Aorta (tissue), 5 donors: ENCODE results near the gene GAD1. TPM values are rescaled to one million over a fixed set of nuclear protein-coding genes. Genes with fewer than 3 reads are reported as not detected.

ENCODE experiments used
- ATAC-seq: fragments of 200-7000 bp; cut with Tn5 transposase; one replicate; pipeline ENCODE4 v1.9.1; 2022; ENCODE audit warnings: moderate library complexity; ENCODE audit not compliant: low FRiP score
- DNase-seq, 2 donors: peaks; one replicate each; pipeline ENCODE4 v3.0.0-alpha.2; 2020
- H3K27ac ChIP-seq, 2 donors: one replicate each; pipeline ENCODE4 v1.5.1; 2013; ENCODE audit warnings: low read length in 2 of 2, mild to moderate bottlenecking in 2 of 2, moderate library complexity in 2 of 2, control low read depth in 1 of 2, inconsistent platforms in 1 of 2, low read depth in 1 of 2
- H3K27me3 ChIP-seq, 2 donors: one replicate each; pipeline ENCODE4 v1.6.1; 2013; ENCODE audit warnings: control low read depth in 1 of 2, low read length in 1 of 2, mild to moderate bottlenecking in 1 of 2, moderate library complexity in 1 of 2; ENCODE audit not compliant: insufficient read depth in 2 of 2, control insufficient read depth in 1 of 2
- H3K36me3 ChIP-seq, 2 donors: one replicate each; pipeline ENCODE4 v1.6.1; 2013; ENCODE audit warnings: control low read depth in 1 of 2, low read length in 1 of 2, mild to moderate bottlenecking in 1 of 2; ENCODE audit not compliant: insufficient read depth in 2 of 2, control insufficient read depth in 1 of 2
- H3K4me1 ChIP-seq, 2 donors: one replicate each; pipeline ENCODE4 v1.6.1; 2013; ENCODE audit warnings: low read length in 2 of 2, control low read depth in 1 of 2, mild to moderate bottlenecking in 1 of 2, moderate library complexity in 1 of 2; ENCODE audit not compliant: insufficient read depth in 2 of 2, control insufficient read depth in 1 of 2
- H3K4me3 ChIP-seq, 2 donors: one replicate each; pipeline ENCODE4 v1.5.1; 2013; ENCODE audit warnings: low read length in 2 of 2, control low read depth in 1 of 2, mild to moderate bottlenecking in 1 of 2
- H3K9me3 ChIP-seq: one replicate; pipeline ENCODE4 v1.6.1; 2013; ENCODE audit warnings: mild to moderate bottlenecking, low read length; ENCODE audit not compliant: control insufficient read depth
- WGBS, 2 donors: extraction: QIAGEN DNeasy Blood & Tissue Kit; methylation state at CpG; one replicate each; pipeline ENCODE4 v1.1.7; 2013; 5-methylcytosine and 5-hydroxymethylcytosine counted together
- intact Hi-C, 2 donors: fragments of 100-400 bp; cut with DNase I; formaldehyde crosslinking; loops; one replicate each; pipeline versions ENCODE4 v1.14.2 to v1.15.0; 2022
- polyA plus RNA-seq, 2 donors: library from polyadenylated mRNA; stranded (reverse); fragments of 200-250 nt; gene quantifications; one replicate each; pipeline ENCODE4 v1.2.3, GENCODE V29; 2013
- total RNA-seq, 2 donors: library from RNA; stranded (reverse); fragmentation: NEBNext Ultra II Directional; extraction: Animal tissue kit (Norgen Biotek cat#: 25700); gene quantifications; one replicate each; pipeline ENCODE4 v1.2.1, GENCODE V29; 2021
- donor health status: healthy with polysubstance abuse.
- donor health status: Bipolar disorder and iron deficiency.
- donor health status: DM: no; HTN: no; CAD: no.
- donor health status: DM: no; HTN: no; CAD: no.
- donor health status: DM: yes; HTN: yes; CAD: no.

GAD1 gene
- total and polyA plus RNA-seq, 4 donors: 1.6 to 7.8 (median 4.4) TPM

- H3K36me3 ChIP-seq: no peaks in the 10 kb centered on the region
- no peak overlapping the region for H3K27ac ChIP-seq
- ATAC-seq (no peak), DNase-seq (no peak)
- H3K4me3 ChIP-seq: no peak overlapping the region
- intact Hi-C loops: no loop called here
- H3K27me3 ChIP-seq: no peaks in the 10 kb centered on the region
- 80 to 90% methylated on average over 3 of the region's 3 CpGs for WGBS, 2 donors
- no peaks in the 10 kb centered on the region for H3K9me3 ChIP-seq
- H3K4me1 ChIP-seq: no peaks in the 10 kb centered on the region
Observed at GRCh38 chr2:170830166-170830565, 13.5 kb downstream of the GAD1 start.

- Histone ChIP-seq H3K4me3 (no peak overlapping the region), H3K9me3 (no peaks in the 10 kb centered on the region), H3K27ac (no peak overlapping the region), H3K27me3 (no peaks in the 10 kb centered on the region), H3K4me1 (no peaks in the 10 kb centered on the region), H3K36me3 (no peaks in the 10 kb centered on the region)
- WGBS, 2 donors: 90 to 96% methylated on average over 4 of the region's 4 CpGs
- DNase-seq (no peak), ATAC-seq (no peak)
- intact Hi-C loops: no loop called here
Observed at GRCh38 chr2:170831115-170831514, 14.4 kb downstream of the GAD1 start.

GRCh38 chr2:170836027-170836426 is 19.3 kb downstream of the GAD1 start:
- WGBS, 2 donors: 14 to 18% methylated on average over 5 of the region's 5 CpGs
- DNase-seq (no peak), ATAC-seq (no peak)
- peaks cover 0 to 4% of the 10 kb centered on the region in 2 donors for H3K36me3 ChIP-seq
- H3K4me1 ChIP-seq: no peaks in the 10 kb centered on the region
- no peak overlapping the region for H3K4me3 ChIP-seq
- H3K27me3 ChIP-seq: no peaks in the 10 kb centered on the region
- H3K9me3 ChIP-seq: no peaks in the 10 kb centered on the region
- no peak overlapping the region for H3K27ac ChIP-seq
- intact Hi-C loops: no loop called here

- DNase-seq: no peak
- peaks cover 0 to 4% of the 10 kb centered on the region in 2 donors for H3K36me3 ChIP-seq
- intact Hi-C loops: no loop called here
- H3K4me3 ChIP-seq: no peak overlapping the region
- WGBS, 2 donors: 82 to 91% methylated on average over 4 of the region's 4 CpGs
- H3K4me1 ChIP-seq: peaks cover 0 to 2% of the 10 kb centered on the region in 2 donors
- ATAC-seq: no peak
- H3K9me3 ChIP-seq: no peaks in the 10 kb centered on the region
- H3K27me3 ChIP-seq: no peaks in the 10 kb centered on the region
- H3K27ac ChIP-seq: no peak overlapping the region
Observed at GRCh38 chr2:170840717-170841210, 24.1 kb downstream of the GAD1 start.

- DNase-seq (no peak), ATAC-seq (no peak)
- intact Hi-C loops: no loop called here
- Histone ChIP-seq H3K27ac (no peak overlapping the region), H3K4me1 (peaks cover 0 to 2% of the 10 kb centered on the region in 2 donors), H3K36me3 (peaks cover 0 to 4% of the 10 kb centered on the region in 2 donors), H3K4me3 (no peak overlapping the region), H3K27me3 (no peaks in the 10 kb centered on the region), H3K9me3 (no peaks in the 10 kb centered on the region)
- 77 to 84% methylated on average over 2 of the region's 2 CpGs for WGBS, 2 donors
Observed at GRCh38 chr2:170842785-170843184, 26.1 kb downstream of the GAD1 start.

- Histone ChIP-seq H3K36me3 (peaks cover 0 to 4% of the 10 kb centered on the region in 2 donors), H3K4me1 (peaks cover 0 to 2% of the 10 kb centered on the region in 2 donors), H3K9me3 (no peaks in the 10 kb centered on the region), H3K27ac (no peak overlapping the region), H3K4me3 (no peak overlapping the region), H3K27me3 (no peaks in the 10 kb centered on the region)
- DNase-seq (no peak), ATAC-seq (no peak)
- WGBS, 2 donors: 11 to 31% methylated on average over 2 of the region's 2 CpGs
- intact Hi-C loops: no loop called here
Observed at GRCh38 chr2:170843656-170844055, 27.0 kb downstream of the GAD1 start.

GRCh38 chr2:170845343-170845742 is 28.7 kb downstream of the GAD1 start:
- WGBS, 2 donors: 77 to 85% methylated on average over 10 of the region's 10 CpGs

GRCh38 chr2:170846314-170846713 is 29.6 kb downstream of the GAD1 start:
- peaks cover 0 to 2% of the 10 kb centered on the region in 2 donors for H3K4me1 ChIP-seq
- H3K36me3 ChIP-seq: peaks cover 0 to 10% of the 10 kb centered on the region in 2 donors
- H3K4me3 ChIP-seq: no peak overlapping the region
- intact Hi-C loops: no loop called here
- ATAC-seq: no peak
- DNase-seq: no peak
- H3K27ac ChIP-seq: no peak overlapping the region
- H3K27me3 ChIP-seq: no peaks in the 10 kb centered on the region
- H3K9me3 ChIP-seq: no peaks in the 10 kb centered on the region

More at GRCh38 chr2:170845343-170845742, 28.7 kb downstream of the GAD1 start:
- DNase-seq: no peak
- intact Hi-C loops: no loop called here
- Histone ChIP-seq H3K9me3 (no peaks in the 10 kb centered on the region), H3K4me3 (no peak overlapping the region), H3K27me3 (no peaks in the 10 kb centered on the region), H3K27ac (no peak overlapping the region), H3K36me3 (peaks cover 0 to 12% of the 10 kb centered on the region in 2 donors), H3K4me1 (peaks cover 0 to 2% of the 10 kb centered on the region in 2 donors)
- ATAC-seq: no peak

GRCh38 chr2:170847716-170848115 is 31.0 kb downstream of the GAD1 start:
- Histone ChIP-seq H3K27ac (no peak overlapping the region), H3K9me3 (no peaks in the 10 kb centered on the region), H3K27me3 (no peaks in the 10 kb centered on the region), H3K36me3 (peaks cover 0 to 12% of the 10 kb centered on the region in 2 donors), H3K4me1 (peaks cover 0 to 2% of the 10 kb centered on the region in 2 donors), H3K4me3 (no peak overlapping the region)
- DNase-seq: no peak
- ATAC-seq: no peak
- intact Hi-C loops: no loop called here
- WGBS, 2 donors: 71 to 89% methylated on average over 4 of the region's 4 CpGs
